Peyer's patch (tissue), 4 donors: ENCODE results near the gene COG6.

ENCODE experiments used
- CTCF ChIP-seq, 6 experiments: fragments of 450-650 bp in 4 of 6; fragments of 200-600 bp in 2 of 6; sonication (generic) in 1 of 6; IDR thresholded peaks; one replicate each; pipeline ENCODE4 v1.5.1; 2017 to 2019; ENCODE audit warnings: antibody characterized with exemption in 6 of 6, mild to moderate bottlenecking in 3 of 6, moderate library complexity in 1 of 6
- POLR2A ChIP-seq, 2 donors: fragments of 450-650 bp; IDR thresholded peaks; one replicate each; pipeline ENCODE4 v1.5.1; 2017; ENCODE audit warnings: antibody characterized with exemption in 2 of 2, mild to moderate bottlenecking in 2 of 2, moderate library complexity in 2 of 2

GRCh38 chr13:39682310-39682709 is 26.8 kb downstream of the COG6 start:
- no peak for TF ChIP-seq CTCF (IDR thresholded peaks at IDR 0.05)
- no peak for TF ChIP-seq POLR2A (IDR thresholded peaks at IDR 0.05)
